ENCODE results near the gene FLRT2. TPM values are rescaled to one million over a fixed set of nuclear protein-coding genes. Genes with fewer than 3 reads are reported as not detected.

FLRT2 gene
- total RNA-seq, 4 donors from 2014 or later = 2.2 to 7.1 (median 5.4) TPM

- Histone ChIP-seq H3K4me3 (no peak overlapping the region), H3K36me3 (no peaks in the 10 kb centered on the region), H3K27me3 (no peaks in the 10 kb centered on the region), H3K4me1 (no peaks in the 10 kb centered on the region), H3K9me3 (no peaks in the 10 kb centered on the region), H3K27ac (no peak overlapping the region)
- in situ Hi-C loops (cut with MboI; ENCODE audit: low sequenced_read_pairs in 4 of 4) (no loop called here), intact Hi-C loops (cut with DNase I; ENCODE audit: low total_unique reads) (no loop called here)
- no peak for TF ChIP-seq POLR2A (IDR thresholded peaks at IDR 0.05)
- TF ChIP-seq, protein P1, sequence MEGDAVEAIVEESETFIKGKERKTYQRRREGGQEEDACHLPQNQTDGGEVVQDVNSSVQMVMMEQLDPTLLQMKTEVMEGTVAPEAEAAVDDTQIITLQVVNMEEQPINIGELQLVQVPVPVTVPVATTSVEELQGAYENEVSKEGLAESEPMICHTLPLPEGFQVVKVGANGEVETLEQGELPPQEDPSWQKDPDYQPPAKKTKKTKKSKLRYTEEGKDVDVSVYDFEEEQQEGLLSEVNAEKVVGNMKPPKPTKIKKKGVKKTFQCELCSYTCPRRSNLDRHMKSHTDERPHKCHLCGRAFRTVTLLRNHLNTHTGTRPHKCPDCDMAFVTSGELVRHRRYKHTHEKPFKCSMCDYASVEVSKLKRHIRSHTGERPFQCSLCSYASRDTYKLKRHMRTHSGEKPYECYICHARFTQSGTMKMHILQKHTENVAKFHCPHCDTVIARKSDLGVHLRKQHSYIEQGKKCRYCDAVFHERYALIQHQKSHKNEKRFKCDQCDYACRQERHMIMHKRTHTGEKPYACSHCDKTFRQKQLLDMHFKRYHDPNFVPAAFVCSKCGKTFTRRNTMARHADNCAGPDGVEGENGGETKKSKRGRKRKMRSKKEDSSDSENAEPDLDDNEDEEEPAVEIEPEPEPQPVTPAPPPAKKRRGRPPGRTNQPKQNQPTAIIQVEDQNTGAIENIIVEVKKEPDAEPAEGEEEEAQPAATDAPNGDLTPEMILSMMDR (IDR thresholded peaks at IDR 0.05 in 4 of 5, conservative IDR thresholded peaks at IDR 0.05 in 1 of 5) = no peak
- no peak for ATAC-seq
- no peak for DNase-seq
Measured at GRCh38 chr14:85520581-85520980, 9.4 kb upstream of the FLRT2 start.

DNA sequence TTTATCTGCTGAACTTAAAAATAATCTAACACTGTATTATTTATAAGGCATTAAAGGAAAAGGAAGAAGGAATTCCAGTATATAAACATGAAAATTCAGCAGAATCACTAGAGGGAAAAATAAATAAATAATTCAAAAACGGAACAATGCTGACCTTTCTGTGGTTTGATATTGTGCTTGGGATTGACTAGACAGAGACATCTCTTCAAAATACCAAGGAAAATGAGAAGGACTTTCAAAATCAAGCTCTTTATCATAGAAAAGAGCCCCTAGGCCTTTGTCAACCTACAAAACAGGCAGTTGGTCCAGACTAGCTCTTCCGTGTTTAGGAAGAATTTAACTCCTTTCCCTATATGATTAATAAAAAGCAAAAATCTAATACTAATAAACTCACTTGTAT is 6.3 kb upstream of the FLRT2 start:
- intact Hi-C loops (cut with DNase I; ENCODE audit: low total_unique reads) = no loop called here
- in situ Hi-C loops (cut with MboI; ENCODE audit: low sequenced_read_pairs in 4 of 4) = no loop called here

DNA sequence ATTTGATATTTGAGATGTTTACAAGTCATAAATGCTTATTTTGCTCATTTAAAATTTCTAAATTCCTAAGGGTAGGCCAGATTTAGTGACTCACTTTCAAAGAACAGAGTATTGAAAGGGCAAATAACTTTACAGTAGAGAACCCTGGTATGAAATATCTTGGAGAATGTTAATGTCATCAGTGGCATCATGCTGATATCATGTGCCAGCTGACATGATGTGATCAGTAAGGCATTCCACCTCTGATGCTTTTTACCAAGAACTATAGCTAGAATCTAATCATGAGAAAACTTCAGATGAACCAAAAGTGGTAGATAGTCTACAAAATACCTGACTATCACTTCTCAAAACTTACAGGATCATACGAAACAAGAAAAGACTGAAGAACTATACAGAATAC is 2.9 kb upstream of the FLRT2 start:
- no peaks in the 10 kb centered on the region for H3K27me3 ChIP-seq
- DNase-seq (no peak), ATAC-seq (no peak)
- no peaks in the 10 kb centered on the region for H3K36me3 ChIP-seq
- H3K27ac ChIP-seq = no peak overlapping the region
- TF ChIP-seq, protein P1 (IDR thresholded peaks at IDR 0.05 in 4 of 5, conservative IDR thresholded peaks at IDR 0.05 in 1 of 5) = no peak
- no peak for TF ChIP-seq POLR2A (IDR thresholded peaks at IDR 0.05)
- no peaks in the 10 kb centered on the region for H3K9me3 ChIP-seq
- H3K4me3 ChIP-seq = no peak overlapping the region
- in situ Hi-C loops (cut with MboI; ENCODE audit: low sequenced_read_pairs in 4 of 4) (no loop called here), intact Hi-C loops (cut with DNase I; ENCODE audit: low total_unique reads) (no loop called here)
- H3K4me1 ChIP-seq = peaks cover 0 to 4% of the 10 kb centered on the region in 2 donors

More for the DNA sequence above, 6.3 kb upstream of the FLRT2 start:
- no peak for TF ChIP-seq POLR2A (IDR thresholded peaks at IDR 0.05)
- TF ChIP-seq, protein P1 (IDR thresholded peaks at IDR 0.05 in 4 of 5, conservative IDR thresholded peaks at IDR 0.05 in 1 of 5) = no peak
- H3K9me3 ChIP-seq = no peaks in the 10 kb centered on the region
- H3K36me3 ChIP-seq = no peaks in the 10 kb centered on the region
- peaks cover 0 to under 1% of the 10 kb centered on the region in 2 donors for H3K4me1 ChIP-seq
- H3K27me3 ChIP-seq = no peaks in the 10 kb centered on the region
- ATAC-seq (no peak), DNase-seq (no peak)
- H3K27ac ChIP-seq = no peak overlapping the region
- H3K4me3 ChIP-seq = no peak overlapping the region

- Histone ChIP-seq H3K4me1 (peaks cover 0 to 4% of the 10 kb centered on the region in 2 donors), H3K4me3 (no peak overlapping the region), H3K9me3 (no peaks in the 10 kb centered on the region), H3K36me3 (no peaks in the 10 kb centered on the region), H3K27ac (peak overlapping the region in 1 of 4 donors; percentile 22), H3K27me3 (no peaks in the 10 kb centered on the region)
- intact Hi-C loops (cut with DNase I; ENCODE audit: low total_unique reads) = loop anchor here (2.0 kb wide), 1 partner anchor 113 kb away; no protein-coding TSS in a partner anchor
- DNase-seq (no peak), ATAC-seq (no peak)
- in situ Hi-C loops (cut with MboI; ENCODE audit: low sequenced_read_pairs in 4 of 4) = no loop called here
- TF ChIP-seq, protein P1 (IDR thresholded peaks at IDR 0.05 in 4 of 5, conservative IDR thresholded peaks at IDR 0.05 in 1 of 5) = no peak
- TF ChIP-seq POLR2A (IDR thresholded peaks at IDR 0.05) = no peak
Measured at GRCh38 chr14:85527445-85528035, 2.4 kb upstream of the FLRT2 start.
